Measurements from ENCODE around the gene RAPGEF5.

The RAPGEF5 gene

GRCh38 chr7:22351878-22352277, 5.1 kb downstream of the RAPGEF5 start:
- H3K4me3 ChIP-seq (ENCODE audit: low read depth, low read length), result no peak overlapping the region

GRCh38 chr7:22351329-22351692, 5.6 kb downstream of the RAPGEF5 start:
- no peak for DNase-seq (ENCODE audit: low read depth)
- H3K4me3 ChIP-seq (ENCODE audit: low read depth, low read length), result no peak overlapping the region

More at GRCh38 chr7:22351878-22352277, 5.1 kb downstream of the RAPGEF5 start:
- DNase-seq (ENCODE audit: low read depth), result no peak

GRCh38 chr7:22350466-22351328, 6.3 kb downstream of the RAPGEF5 start:
- H3K4me3 ChIP-seq (ENCODE audit: low read depth, low read length), result no peak overlapping the region
- DNase-seq (ENCODE audit: low read depth), result no peak

GRCh38 chr7:22348379-22348778, 8.6 kb downstream of the RAPGEF5 start:
- no peak for DNase-seq (ENCODE audit: low read depth)
- H3K4me3 ChIP-seq (ENCODE audit: low read depth, low read length), result no peak overlapping the region

GRCh38 chr7:22346383-22347107, 10.4 kb downstream of the RAPGEF5 start:
- DNase-seq (ENCODE audit: low read depth), result no peak
- no peak overlapping the region for H3K4me3 ChIP-seq (ENCODE audit: low read depth, low read length)

- no peak overlapping the region for H3K4me3 ChIP-seq (ENCODE audit: low read depth, low read length)
- DNase-seq (ENCODE audit: low read depth), result no peak
Observed at GRCh38 chr7:22344655-22345054, 12.3 kb downstream of the RAPGEF5 start.

GRCh38 chr7:22343612-22344011, 13.3 kb downstream of the RAPGEF5 start:
- no peak for DNase-seq (ENCODE audit: low read depth)
- no peak overlapping the region for H3K4me3 ChIP-seq (ENCODE audit: low read depth, low read length)

GRCh38 chr7:22343071-22343470, 13.9 kb downstream of the RAPGEF5 start:
- no peak for DNase-seq (ENCODE audit: low read depth)

GRCh38 chr7:22339725-22340390, 17.1 kb downstream of the RAPGEF5 start:
- H3K4me3 ChIP-seq (ENCODE audit: low read depth, low read length), result no peak overlapping the region
- no peak for DNase-seq (ENCODE audit: low read depth)

More at GRCh38 chr7:22343071-22343470, 13.9 kb downstream of the RAPGEF5 start:
- H3K4me3 ChIP-seq (ENCODE audit: low read depth, low read length), result no peak overlapping the region

- DNase-seq (ENCODE audit: low read depth), result no peak
- no peak overlapping the region for H3K4me3 ChIP-seq (ENCODE audit: low read depth, low read length)
Observed at GRCh38 chr7:22338877-22339276, 18.1 kb downstream of the RAPGEF5 start.

GRCh38 chr7:22338411-22338810, 18.5 kb downstream of the RAPGEF5 start:
- no peak for DNase-seq (ENCODE audit: low read depth)
- no peak overlapping the region for H3K4me3 ChIP-seq (ENCODE audit: low read depth, low read length)

GRCh38 chr7:22333680-22334141, 23.2 kb downstream of the RAPGEF5 start:
- no peak for DNase-seq (ENCODE audit: low read depth)
- H3K4me3 ChIP-seq (ENCODE audit: low read depth, low read length), result no peak overlapping the region

GRCh38 chr7:22332461-22332870, 24.5 kb downstream of the RAPGEF5 start:
- no peak for DNase-seq (ENCODE audit: low read depth)
- no peak overlapping the region for H3K4me3 ChIP-seq (ENCODE audit: low read depth, low read length)

GRCh38 chr7:22331704-22332103, 25.2 kb downstream of the RAPGEF5 start:
- no peak overlapping the region for H3K4me3 ChIP-seq (ENCODE audit: low read depth, low read length)
- DNase-seq (ENCODE audit: low read depth), result no peak

GRCh38 chr7:22330903-22331302, 26.1 kb downstream of the RAPGEF5 start:
- DNase-seq (ENCODE audit: low read depth), result no peak
- no peak overlapping the region for H3K4me3 ChIP-seq (ENCODE audit: low read depth, low read length)

GRCh38 chr7:22329816-22330524, 27.0 kb downstream of the RAPGEF5 start:
- no peak overlapping the region for H3K4me3 ChIP-seq (ENCODE audit: low read depth, low read length)
- DNase-seq (ENCODE audit: low read depth), result no peak

GRCh38 chr7:22326181-22326580, 30.8 kb downstream of the RAPGEF5 start:
- H3K4me3 ChIP-seq (ENCODE audit: low read depth, low read length), result no peak overlapping the region
- DNase-seq (ENCODE audit: low read depth), result no peak

- H3K4me3 ChIP-seq (ENCODE audit: low read depth, low read length), result no peak overlapping the region
- no peak for DNase-seq (ENCODE audit: low read depth)
Observed at GRCh38 chr7:22325671-22326070, 31.3 kb downstream of the RAPGEF5 start.

- H3K4me3 ChIP-seq (ENCODE audit: low read depth, low read length), result no peak overlapping the region
- DNase-seq (ENCODE audit: low read depth), result no peak
Observed at GRCh38 chr7:22323714-22324113, 33.2 kb downstream of the RAPGEF5 start.

Measured in skeletal muscle cell (primary cell).